GM23248 (cell line): Measurements from ENCODE around the gene TUSC2.

ENCODE experiments used
- EZH2 ChIP-seq: fragments of 200-600 bp; sonication (generic); IDR thresholded peaks from 2 replicates; pipeline ENCODE4 v1.6.1; 2018; ENCODE audit warnings: antibody characterized with exemption, mild to moderate bottlenecking; ENCODE audit not compliant: insufficient read depth, poor library complexity, severe bottlenecking
- EZH2phosphoT487 ChIP-seq: fragments of 200-600 bp; sonication (generic); IDR thresholded peaks from 2 replicates; pipeline ENCODE4 v1.6.1; 2018; ENCODE audit warnings: antibody characterized with exemption, moderate library complexity, mild to moderate bottlenecking, low read depth; ENCODE audit not compliant: insufficient read depth

DNA sequence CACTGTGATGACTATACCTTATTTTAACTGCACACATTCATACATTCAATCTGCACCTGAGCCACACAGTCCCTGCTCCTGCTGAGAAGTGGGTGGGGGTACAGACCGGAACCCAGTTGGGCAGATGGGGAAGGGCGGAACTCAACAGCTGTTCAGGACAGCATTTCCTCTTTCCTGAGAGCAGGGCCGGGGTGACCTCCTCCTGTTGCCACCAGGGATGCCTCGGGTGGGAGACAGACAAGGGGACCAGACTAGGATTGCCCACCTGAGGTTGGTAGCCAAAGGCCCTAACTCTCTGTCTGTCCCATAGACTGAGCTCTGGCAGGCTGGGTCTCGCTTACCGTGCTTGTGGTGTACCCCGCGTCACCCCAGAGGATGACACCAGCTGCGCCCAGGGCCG lies 9.4 kb downstream of the TUSC2 start:
- TF ChIP-seq EZH2phosphoT487, result no peak
- no peak for TF ChIP-seq EZH2
